Activated T-cell treated with anti-CD3 and anti-CD28 coated beads, Interleukin-2, amount 50 U/mL, for 72 hours (primary cell): ENCODE results near the gene IRF2. TPM values are rescaled to one million over a fixed set of nuclear protein-coding genes. Genes with fewer than 3 reads are reported as not detected.

Source experiments
- ATAC-seq, 2 donors: fragments of 150-1000 bp; cut with Tn5 transposase; replicated peaks in 1 of 2; 2 replicates each; pipeline ENCODE4 v1.10.0; 2021; ENCODE audit warnings: moderate library complexity in 2 of 2, mild to moderate bottlenecking in 1 of 2
- DNase-seq, 2 donors: peaks; one replicate each; pipeline ENCODE4 v3.0.0; 2021 to 2022; ENCODE audit warnings: mixed read lengths in 1 of 2
- H3K27ac Mint-ChIP-seq: one replicate; pipeline ENCODE4 v1.8.0; 2022; ENCODE audit warnings: mild to moderate bottlenecking, moderate library complexity, mixed read lengths
- H3K27me3 Mint-ChIP-seq: one replicate; pipeline ENCODE4 v1.8.0; 2022; ENCODE audit warnings: low read depth, mixed read lengths
- H3K36me3 Mint-ChIP-seq, 2 donors: one replicate each; pipeline ENCODE4 v1.8.0; 2022; ENCODE audit warnings: mixed read lengths in 2 of 2, mild to moderate bottlenecking in 1 of 2; ENCODE audit not compliant: insufficient read depth in 2 of 2
- H3K4me1 Mint-ChIP-seq: one replicate; pipeline ENCODE4 v1.8.0; 2022; ENCODE audit warnings: low read depth, mixed read lengths
- H3K4me3 Mint-ChIP-seq, 2 donors: one replicate each; pipeline ENCODE4 v1.8.0; 2022; ENCODE audit warnings: mild to moderate bottlenecking in 2 of 2, mixed read lengths in 2 of 2, moderate library complexity in 2 of 2
- H3K9me3 Mint-ChIP-seq, 2 donors: one replicate each; pipeline ENCODE4 v1.8.0; 2022; ENCODE audit warnings: mixed read lengths in 2 of 2
- total RNA-seq, 2 donors: library from RNA; stranded (reverse); gene quantifications; one replicate each; pipeline ENCODE4 v1.2.3, GENCODE V29; 2022

IRF2 gene
- total RNA-seq, 2 donors from 2014 or later: 70.3 TPM

DNA sequence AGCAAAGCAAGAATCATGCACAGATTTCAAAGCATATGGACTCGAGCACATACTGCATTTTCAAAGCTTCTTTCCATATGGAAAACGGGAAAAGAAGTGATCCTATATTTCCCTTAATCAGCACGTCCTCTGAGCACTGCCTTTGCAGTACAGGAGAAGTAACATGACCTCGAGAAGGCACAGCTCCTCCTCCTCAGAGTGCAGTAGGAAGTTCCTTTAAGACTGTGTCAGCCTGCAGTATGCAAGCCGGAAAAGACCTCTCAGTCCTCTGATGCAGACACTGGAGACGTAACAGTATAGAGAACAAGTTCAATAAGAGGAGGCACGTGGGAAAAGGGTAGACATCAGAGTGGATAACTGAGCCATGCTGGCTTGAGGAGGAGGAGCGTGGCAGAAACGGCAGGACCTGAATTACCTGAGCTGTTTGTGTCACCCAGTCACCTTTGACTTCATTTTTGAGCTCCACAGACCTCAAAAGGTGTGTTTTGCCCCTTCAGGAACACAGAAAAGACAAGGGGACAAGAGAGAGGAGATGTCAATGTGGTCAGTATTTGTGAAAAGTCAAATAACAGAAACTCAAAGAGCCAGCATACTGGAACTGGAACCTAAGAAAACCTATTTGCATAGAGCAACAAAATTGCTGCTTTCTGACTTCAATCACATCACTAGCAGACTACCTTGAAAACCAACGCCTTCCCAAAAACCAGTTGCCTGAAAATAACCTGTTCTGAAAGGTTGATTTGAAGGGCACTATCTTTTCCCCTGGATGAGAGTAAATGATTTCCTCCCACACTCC lies 20.8 kb downstream of the IRF2 start:
- no peaks in the 10 kb centered on the region for H3K9me3 Mint-ChIP-seq
- peak; percentile 86 to 94 for ATAC-seq
- peaks cover 83% of the 10 kb centered on the region for H3K4me1 Mint-ChIP-seq
- peak overlapping the region; percentile 61 for H3K27ac Mint-ChIP-seq
- H3K4me3 Mint-ChIP-seq: peak overlapping the region; percentile 49 to 61
- H3K27me3 Mint-ChIP-seq: no peaks in the 10 kb centered on the region
- peaks cover 5% of the 10 kb centered on the region in 2 donors for H3K36me3 Mint-ChIP-seq
- peak; percentile 22 to 32 for DNase-seq

DNA sequence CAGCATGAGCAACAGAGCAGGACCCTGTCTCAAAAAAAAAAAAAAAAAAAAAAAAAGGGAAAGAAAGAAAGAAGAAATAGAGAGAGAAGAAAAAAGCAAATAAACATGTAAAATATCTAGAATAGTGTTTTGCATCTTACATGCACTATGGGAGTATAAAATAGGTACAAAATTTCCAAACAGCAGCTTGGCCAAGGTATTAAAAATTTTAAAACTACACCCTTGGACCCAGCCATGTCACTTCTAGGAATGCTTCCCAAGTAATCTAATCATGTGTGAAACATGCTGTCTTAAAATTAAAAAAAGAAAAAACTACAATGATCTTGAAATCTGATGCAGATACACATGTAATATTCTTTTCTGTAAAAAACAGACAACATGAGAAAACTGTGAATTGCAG lies 21.6 kb downstream of the IRF2 start:
- no peak overlapping the region for H3K4me3 Mint-ChIP-seq
- peaks cover 4 to 5% of the 10 kb centered on the region in 2 donors for H3K36me3 Mint-ChIP-seq
- peak overlapping the region; percentile 74 for H3K27ac Mint-ChIP-seq

DNA sequence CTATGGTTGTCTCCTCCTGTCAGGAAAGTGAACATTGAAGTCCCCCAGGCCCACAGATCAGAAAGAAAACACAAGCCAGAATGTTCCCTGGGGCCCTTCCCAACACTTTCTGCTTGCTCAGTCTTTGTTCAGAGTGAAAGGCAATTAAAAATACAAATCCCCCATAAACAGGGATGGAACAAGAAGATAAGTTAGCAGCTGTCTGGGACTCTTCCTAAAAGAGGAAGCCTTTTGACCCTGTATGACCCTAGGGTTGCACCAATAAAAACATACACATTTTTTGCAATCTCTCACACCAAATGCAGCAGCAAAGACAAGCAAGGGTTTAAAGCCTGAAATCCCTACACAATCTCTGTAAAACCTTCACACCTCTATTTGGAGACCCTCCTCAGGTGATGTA lies 22.6 kb downstream of the IRF2 start:
- DNase-seq (no peak), ATAC-seq (no peak)
- Mint-ChIP-seq H3K9me3 (no peaks in the 10 kb centered on the region), H3K4me1 (peaks cover 86% of the 10 kb centered on the region), H3K36me3 (peaks cover 5 to 6% of the 10 kb centered on the region in 2 donors), H3K4me3 (no peak overlapping the region), H3K27ac (peak overlapping the region; percentile 45), H3K27me3 (no peaks in the 10 kb centered on the region)

More for the DNA sequence above, 21.6 kb downstream of the IRF2 start:
- ATAC-seq: no peak
- no peak for DNase-seq
- Mint-ChIP-seq H3K4me1 (peaks cover 83% of the 10 kb centered on the region), H3K27me3 (no peaks in the 10 kb centered on the region), H3K9me3 (no peaks in the 10 kb centered on the region)

DNA sequence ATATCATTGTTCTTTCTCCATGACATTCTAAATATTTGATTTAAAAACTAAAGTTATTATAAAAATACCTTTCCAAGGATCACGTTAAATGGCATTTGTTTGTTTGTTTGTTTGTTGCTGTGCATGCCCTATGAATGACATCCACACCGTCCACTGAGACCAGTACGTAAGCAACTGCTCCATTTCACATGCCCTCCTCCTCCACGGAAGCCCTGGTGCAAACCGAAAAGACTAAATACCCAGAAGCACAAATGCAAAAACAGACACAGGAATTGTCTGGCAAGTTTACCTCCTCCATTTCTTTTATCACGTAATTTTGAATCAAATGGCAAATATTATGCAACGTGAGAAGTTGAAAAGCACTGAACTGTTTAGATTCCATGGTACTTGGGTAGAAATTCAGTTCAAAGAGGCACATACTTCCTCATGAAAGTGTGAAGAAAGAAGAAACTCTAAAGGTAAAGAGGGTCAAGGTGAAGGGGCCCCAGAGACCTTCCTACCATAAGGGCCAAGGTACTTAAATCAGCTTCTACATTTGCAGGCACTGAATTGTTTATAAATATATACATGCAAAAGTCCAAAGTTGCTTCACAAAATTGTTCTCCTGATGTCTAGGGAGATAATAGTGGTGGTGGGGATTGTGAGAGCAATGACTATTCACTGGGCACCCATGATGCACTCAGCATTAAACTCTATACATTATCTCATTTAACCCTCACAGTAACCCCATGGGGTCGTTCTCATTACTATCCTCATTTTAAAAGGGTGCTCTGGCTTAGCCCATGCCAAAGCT lies 23.4 kb downstream of the IRF2 start:
- no peak overlapping the region for H3K4me3 Mint-ChIP-seq

DNA sequence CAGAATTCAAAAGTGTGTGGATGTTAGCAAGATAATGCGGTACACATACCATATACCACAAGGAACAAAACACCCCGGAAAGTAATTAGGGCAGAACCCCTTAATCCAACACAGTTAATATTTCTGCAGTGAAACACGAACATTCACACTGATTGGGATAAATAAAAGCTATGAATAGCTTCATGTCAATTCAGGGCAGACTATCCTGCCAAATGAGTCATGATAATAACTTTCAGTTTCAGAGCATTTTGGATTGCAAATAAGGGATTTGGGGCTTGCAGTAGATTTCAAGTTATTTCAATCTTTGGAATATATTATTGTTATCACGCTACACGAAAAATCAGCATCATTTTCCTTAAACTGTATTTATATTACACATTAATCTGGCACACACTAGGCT lies 24.3 kb downstream of the IRF2 start:
- DNase-seq (no peak), ATAC-seq (no peak)
- peak overlapping the region; percentile 71 for H3K27ac Mint-ChIP-seq
- peaks cover 5 to 8% of the 10 kb centered on the region in 2 donors for H3K36me3 Mint-ChIP-seq
- H3K4me3 Mint-ChIP-seq: peak overlapping the region; percentile 34 to 52
- no peaks in the 10 kb centered on the region for H3K27me3 Mint-ChIP-seq
- no peaks in the 10 kb centered on the region for H3K9me3 Mint-ChIP-seq
- peaks cover 90% of the 10 kb centered on the region for H3K4me1 Mint-ChIP-seq

More for the DNA sequence above, 23.4 kb downstream of the IRF2 start:
- H3K27me3 Mint-ChIP-seq: no peaks in the 10 kb centered on the region
- ATAC-seq (no peak), DNase-seq (no peak)
- H3K4me1 Mint-ChIP-seq: peaks cover 90% of the 10 kb centered on the region
- no peaks in the 10 kb centered on the region for H3K9me3 Mint-ChIP-seq
- H3K27ac Mint-ChIP-seq: peak overlapping the region; percentile 45
- peaks cover 5 to 8% of the 10 kb centered on the region in 2 donors for H3K36me3 Mint-ChIP-seq

DNA sequence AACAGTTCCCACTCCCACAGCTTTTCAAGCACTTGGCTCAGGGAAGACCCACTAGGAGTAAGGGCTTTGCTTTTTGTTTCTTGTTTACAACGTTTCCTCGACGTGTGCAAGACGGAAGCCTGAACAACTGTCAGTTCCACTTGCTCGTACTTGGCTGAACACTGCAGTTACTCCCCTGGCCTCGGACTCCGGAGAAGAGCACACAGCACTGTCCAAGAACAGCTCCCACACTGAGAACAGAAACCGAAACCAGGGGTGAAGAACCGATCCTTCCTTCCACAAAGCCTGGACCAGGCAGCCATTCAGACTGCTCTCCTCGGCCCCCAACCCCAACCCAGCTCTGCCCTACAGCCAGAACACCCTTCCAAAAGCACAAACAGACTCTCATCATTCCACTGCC lies 25.5 kb downstream of the IRF2 start:
- Mint-ChIP-seq H3K4me3 (peak overlapping the region; percentile 64 to 77), H3K9me3 (no peaks in the 10 kb centered on the region), H3K4me1 (peaks cover 89% of the 10 kb centered on the region), H3K36me3 (peaks cover 5 to 8% of the 10 kb centered on the region in 2 donors), H3K27me3 (no peaks in the 10 kb centered on the region), H3K27ac (peak overlapping the region; percentile 44)
- DNase-seq (peak in 1 of 2 donors; percentile 6), ATAC-seq (peak; percentile 12 to 45)

DNA sequence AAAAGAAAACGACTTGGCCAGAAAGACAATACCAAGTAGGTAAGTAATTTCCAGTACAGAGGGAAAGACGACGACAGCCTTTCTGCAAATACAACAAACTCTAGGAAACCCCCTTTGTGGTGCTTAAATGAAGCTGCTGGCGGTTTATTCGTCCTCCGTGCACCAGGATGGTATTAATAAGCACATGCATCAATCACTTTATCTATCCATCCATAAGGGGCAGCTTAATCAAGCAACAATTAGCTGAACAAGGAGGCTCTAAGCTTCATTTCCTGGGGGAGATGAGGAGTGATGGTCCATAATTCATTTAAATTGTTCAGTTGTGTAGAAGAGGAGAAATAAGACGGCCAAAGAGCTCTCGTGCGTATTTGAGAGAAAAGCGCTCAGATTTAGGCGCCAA lies 26.2 kb downstream of the IRF2 start:
- Mint-ChIP-seq H3K36me3 (peaks cover 5 to 12% of the 10 kb centered on the region in 2 donors), H3K27me3 (no peaks in the 10 kb centered on the region), H3K4me1 (peaks cover 89% of the 10 kb centered on the region), H3K27ac (peak overlapping the region; percentile 44), H3K9me3 (no peaks in the 10 kb centered on the region), H3K4me3 (peak overlapping the region; percentile 64 to 77)
- DNase-seq (no peak), ATAC-seq (no peak)

DNA sequence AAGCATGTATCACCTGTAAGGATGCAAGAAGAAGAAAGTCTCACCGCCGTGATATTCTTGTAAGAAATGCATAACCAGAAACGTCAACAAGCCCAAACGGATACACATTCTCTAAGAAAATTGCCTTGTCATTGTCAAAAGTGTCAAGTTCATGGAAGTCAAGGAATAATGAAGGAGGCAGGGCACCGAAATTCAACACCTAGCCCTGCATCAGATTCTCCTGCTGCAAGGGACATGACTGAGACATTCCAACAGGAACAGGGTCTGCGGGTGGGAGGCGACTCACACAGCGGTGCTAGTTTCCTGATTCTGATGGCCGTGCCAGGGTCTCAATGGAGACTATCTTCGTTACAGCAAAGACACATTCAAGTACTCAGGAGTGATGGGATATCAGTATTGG lies 26.7 kb downstream of the IRF2 start:
- Mint-ChIP-seq H3K9me3 (no peaks in the 10 kb centered on the region), H3K27ac (peak overlapping the region; percentile 40), H3K36me3 (peaks cover 5 to 12% of the 10 kb centered on the region in 2 donors), H3K27me3 (no peaks in the 10 kb centered on the region), H3K4me3 (peak overlapping the region; percentile 22 to 64), H3K4me1 (peaks cover 89% of the 10 kb centered on the region)
- DNase-seq (no peak), ATAC-seq (no peak)

DNA sequence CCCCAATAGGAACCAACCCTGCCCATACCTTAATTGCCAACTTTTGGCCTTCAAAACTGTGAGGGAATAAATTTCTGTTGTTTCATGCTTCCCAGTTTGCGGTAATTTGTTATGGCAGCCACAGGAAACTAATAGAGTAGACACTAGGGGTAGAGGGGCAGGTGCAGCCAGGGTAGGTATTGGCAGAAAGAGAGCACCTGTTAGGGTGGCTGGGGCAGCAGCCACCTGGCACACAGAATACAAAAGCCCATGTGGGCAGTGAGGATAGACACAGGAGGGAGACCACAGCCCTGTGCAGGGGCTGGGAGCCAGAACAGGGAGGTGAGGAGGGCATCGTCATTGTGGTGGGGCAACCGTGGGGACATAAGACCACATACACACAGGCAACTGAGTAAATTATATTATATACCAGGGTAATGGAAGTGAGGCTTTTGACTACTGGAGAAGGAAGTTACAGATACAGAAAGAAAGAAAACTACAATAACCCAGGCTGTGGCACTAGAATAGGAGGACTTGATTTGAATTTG lies 28.2 kb downstream of the IRF2 start:
- Mint-ChIP-seq H3K9me3 (no peaks in the 10 kb centered on the region), H3K27me3 (no peaks in the 10 kb centered on the region), H3K4me3 (no peak overlapping the region), H3K4me1 (peaks cover 89% of the 10 kb centered on the region), H3K36me3 (peaks cover 5 to 12% of the 10 kb centered on the region in 2 donors), H3K27ac (peak overlapping the region; percentile 40)
- no peak for DNase-seq
- ATAC-seq: peak in 1 of 2 donors; percentile 15

DNA sequence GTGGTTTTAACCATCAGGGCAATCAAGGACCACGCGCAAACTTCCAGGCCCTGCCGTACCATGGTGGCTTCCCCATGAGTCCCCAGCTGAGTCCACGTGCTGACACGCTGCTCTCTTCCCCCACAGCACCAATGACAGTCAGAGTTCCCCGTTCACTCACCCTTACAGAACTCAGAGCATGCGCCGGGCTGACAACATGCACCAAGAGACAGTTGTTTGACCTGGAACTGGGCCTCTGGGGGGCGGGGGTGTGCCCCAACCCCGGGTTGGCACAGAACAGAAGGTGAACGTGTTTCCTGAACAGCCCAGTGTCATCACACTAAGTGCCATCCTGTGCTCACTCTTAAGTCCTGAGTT lies 29.4 kb downstream of the IRF2 start:
- peak; percentile 40 for DNase-seq
- Mint-ChIP-seq H3K4me3 (peak overlapping the region in 1 of 2 donors; percentile 40), H3K36me3 (peaks cover 5 to 11% of the 10 kb centered on the region in 2 donors), H3K27me3 (no peaks in the 10 kb centered on the region), H3K27ac (no peak overlapping the region), H3K9me3 (no peaks in the 10 kb centered on the region), H3K4me1 (peaks cover 95% of the 10 kb centered on the region)
- peak; percentile 73 to 89 for ATAC-seq

DNA sequence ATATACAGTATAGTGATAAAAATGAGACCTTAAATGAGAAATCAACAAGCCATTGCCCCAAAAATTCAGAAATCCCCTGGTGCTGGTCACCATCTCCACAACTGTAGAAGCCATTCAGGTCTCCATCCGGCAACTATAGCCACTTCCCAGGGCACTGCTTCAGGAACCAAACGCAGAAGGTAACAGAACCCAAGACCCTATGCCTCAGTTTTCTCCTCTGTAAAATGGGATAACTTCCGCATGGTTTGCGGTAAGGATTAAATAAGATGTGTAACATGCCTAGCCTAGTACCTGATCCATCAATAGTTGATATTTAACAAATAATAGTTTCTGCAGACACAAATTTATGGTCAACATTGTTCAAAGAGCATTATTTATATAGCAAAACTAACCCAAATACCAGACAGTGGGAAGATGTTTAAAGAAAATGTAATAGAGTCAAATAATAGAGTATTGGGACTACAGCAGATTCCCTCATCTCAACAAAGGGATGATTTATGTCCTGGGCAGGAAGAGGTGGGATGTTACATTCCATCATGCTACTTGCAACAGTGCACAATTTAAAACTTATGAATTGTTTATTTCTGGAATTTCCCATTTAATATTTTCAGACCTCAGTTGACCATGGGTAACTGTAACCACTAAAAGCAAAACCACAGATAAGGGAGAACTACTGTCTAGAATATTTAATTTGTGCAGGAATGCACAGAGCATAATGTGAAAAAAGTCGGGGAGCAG lies 30.0 kb downstream of the IRF2 start:
- no peaks in the 10 kb centered on the region for H3K27me3 Mint-ChIP-seq
- H3K4me1 Mint-ChIP-seq: peaks cover 93% of the 10 kb centered on the region
- peak overlapping the region; percentile 10 to 40 for H3K4me3 Mint-ChIP-seq
- ATAC-seq (no peak), DNase-seq (no peak)
- H3K9me3 Mint-ChIP-seq: no peaks in the 10 kb centered on the region
- peak overlapping the region; percentile 17 for H3K27ac Mint-ChIP-seq
- peaks cover 5 to 10% of the 10 kb centered on the region in 2 donors for H3K36me3 Mint-ChIP-seq

DNA sequence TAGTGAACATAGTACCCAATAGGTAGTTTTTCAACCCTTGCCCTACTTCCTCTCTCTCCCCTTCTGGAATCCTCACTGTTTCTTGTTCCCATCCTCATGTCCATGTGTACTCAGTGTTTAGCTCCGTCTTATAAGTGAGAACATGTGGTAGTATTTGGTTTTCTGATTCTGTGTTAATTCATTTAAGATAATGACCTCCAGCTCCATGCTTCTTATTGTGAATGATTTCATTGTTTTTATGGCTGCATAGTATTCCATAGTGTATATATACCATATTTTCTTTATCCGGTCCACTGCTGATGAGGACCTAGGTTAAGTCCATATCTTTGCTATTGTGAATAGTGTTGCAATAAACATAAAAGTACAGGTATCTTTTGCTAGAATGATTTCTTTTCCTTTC lies 31.0 kb downstream of the IRF2 start:
- ATAC-seq (no peak), DNase-seq (no peak)
- Mint-ChIP-seq H3K27me3 (no peaks in the 10 kb centered on the region), H3K27ac (peak overlapping the region; percentile 5), H3K9me3 (no peaks in the 10 kb centered on the region), H3K4me3 (peak overlapping the region in 1 of 2 donors; percentile 37), H3K36me3 (peaks cover 0 to 10% of the 10 kb centered on the region in 2 donors), H3K4me1 (peaks cover 89% of the 10 kb centered on the region)
